Esophagus muscularis mucosa (tissue), 3 donors: ENCODE measurements around the gene NPC1.

Experiments
- EP300 ChIP-seq: sonication (generic); formaldehyde crosslinking; IDR thresholded peaks from one replicate; pipeline ENCODE4 v1.6.1; 2017; ENCODE audit warnings: antibody characterized with exemption
- TF ChIP-seq, protein P1 (sequence below), 3 experiments: fragments of 200-600 bp in 2 of 3; fragments of 450-650 bp in 1 of 3; sonication (generic) in 2 of 3; IDR thresholded peaks; one replicate each; pipeline ENCODE4 v1.5.1; 2017 to 2019; ENCODE audit warnings: antibody characterized with exemption in 3 of 3, mild to moderate bottlenecking in 2 of 3, moderate library complexity in 1 of 3

DNA sequence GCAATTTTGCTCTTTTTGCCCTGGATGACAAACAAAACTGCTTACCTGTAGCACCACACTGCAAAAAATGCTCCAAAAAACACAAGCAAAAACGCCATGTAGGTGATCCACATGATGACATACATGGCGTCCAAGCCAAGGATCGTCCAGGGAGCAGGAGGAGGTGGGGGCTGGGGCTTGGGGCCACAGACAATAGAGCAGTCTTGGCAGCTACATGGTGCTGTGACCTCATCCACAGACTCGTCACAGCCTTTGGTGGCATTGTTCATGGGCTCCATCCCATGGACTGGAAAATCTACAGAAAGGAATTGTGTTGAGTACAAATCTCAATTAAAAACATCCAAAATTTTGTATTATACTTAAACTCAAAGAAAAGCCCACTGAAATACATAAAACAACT, 26.1 kb downstream of the NPC1 start:
- TF ChIP-seq, protein P1, sequence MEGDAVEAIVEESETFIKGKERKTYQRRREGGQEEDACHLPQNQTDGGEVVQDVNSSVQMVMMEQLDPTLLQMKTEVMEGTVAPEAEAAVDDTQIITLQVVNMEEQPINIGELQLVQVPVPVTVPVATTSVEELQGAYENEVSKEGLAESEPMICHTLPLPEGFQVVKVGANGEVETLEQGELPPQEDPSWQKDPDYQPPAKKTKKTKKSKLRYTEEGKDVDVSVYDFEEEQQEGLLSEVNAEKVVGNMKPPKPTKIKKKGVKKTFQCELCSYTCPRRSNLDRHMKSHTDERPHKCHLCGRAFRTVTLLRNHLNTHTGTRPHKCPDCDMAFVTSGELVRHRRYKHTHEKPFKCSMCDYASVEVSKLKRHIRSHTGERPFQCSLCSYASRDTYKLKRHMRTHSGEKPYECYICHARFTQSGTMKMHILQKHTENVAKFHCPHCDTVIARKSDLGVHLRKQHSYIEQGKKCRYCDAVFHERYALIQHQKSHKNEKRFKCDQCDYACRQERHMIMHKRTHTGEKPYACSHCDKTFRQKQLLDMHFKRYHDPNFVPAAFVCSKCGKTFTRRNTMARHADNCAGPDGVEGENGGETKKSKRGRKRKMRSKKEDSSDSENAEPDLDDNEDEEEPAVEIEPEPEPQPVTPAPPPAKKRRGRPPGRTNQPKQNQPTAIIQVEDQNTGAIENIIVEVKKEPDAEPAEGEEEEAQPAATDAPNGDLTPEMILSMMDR (IDR thresholded peaks at IDR 0.05) = no peak
- no peak for TF ChIP-seq EP300
